T-helper 1 cell treated with Interleukin-12 subunit alpha and Interleukin-12 subunit beta and Interleukin-4 antibody, amounts not matched to agents 30 μg/mL and 1 μg/mL, for 36 hours (primary cell): ENCODE data around the gene IPO13.

Source experiments
- H3K27ac Mint-ChIP-seq: one replicate; pipeline ENCODE4 v1.8.0; 2021; ENCODE audit warnings: mild to moderate bottlenecking, mixed read lengths
- H3K27me3 Mint-ChIP-seq: one replicate; pipeline ENCODE4 v1.8.0; 2021; ENCODE audit warnings: low read depth, mixed read lengths
- H3K36me3 Mint-ChIP-seq: one replicate; pipeline ENCODE4 v1.8.0; 2021; ENCODE audit warnings: low read depth, mixed read lengths
- H3K4me1 Mint-ChIP-seq: one replicate; pipeline ENCODE4 v1.8.0; 2021; ENCODE audit warnings: low read depth, mixed read lengths
- H3K4me3 Mint-ChIP-seq: one replicate; pipeline ENCODE4 v1.8.0; 2021; ENCODE audit warnings: mild to moderate bottlenecking, moderate library complexity, mixed read lengths
- H3K9me3 Mint-ChIP-seq: one replicate; pipeline ENCODE4 v1.8.0; 2021; ENCODE audit warnings: mixed read lengths

Gene IPO13

DNA sequence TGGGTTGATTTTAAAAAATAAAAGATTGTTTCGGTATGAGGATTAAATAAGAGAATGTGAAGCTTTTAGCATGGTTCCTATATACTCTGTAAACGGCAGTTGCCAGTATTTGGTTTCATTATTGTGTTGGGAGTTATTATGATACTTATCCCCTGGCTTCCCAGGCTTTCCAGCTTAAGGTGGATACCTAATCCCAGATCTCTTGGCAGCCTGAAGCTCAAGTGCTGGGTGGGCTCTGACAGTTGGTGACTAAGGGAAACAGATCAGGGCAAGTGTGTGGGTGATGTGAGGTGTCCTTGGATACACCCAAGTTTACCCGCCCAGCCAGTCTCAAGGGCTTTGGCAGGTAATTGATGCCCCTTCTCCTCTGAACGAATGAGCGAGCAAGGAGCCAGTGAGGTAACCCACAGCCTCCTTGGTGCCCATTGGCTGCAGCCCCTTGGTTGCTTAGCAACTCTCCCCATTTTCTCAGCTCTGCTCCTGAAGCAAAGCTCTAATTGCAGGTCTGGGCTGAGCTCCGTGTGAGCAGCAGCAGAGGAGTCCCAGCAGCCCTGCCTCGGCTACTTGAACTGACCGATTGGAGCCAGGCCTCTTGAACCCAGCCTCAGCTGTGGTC lies 6.1 kb downstream of the IPO13 start:
- no peak overlapping the region for H3K27ac Mint-ChIP-seq
- H3K36me3 Mint-ChIP-seq = peaks cover 7% of the 10 kb centered on the region
- H3K4me3 Mint-ChIP-seq = no peak overlapping the region
- peaks cover 22% of the 10 kb centered on the region for H3K4me1 Mint-ChIP-seq
- no peaks in the 10 kb centered on the region for H3K9me3 Mint-ChIP-seq
- no peaks in the 10 kb centered on the region for H3K27me3 Mint-ChIP-seq

DNA sequence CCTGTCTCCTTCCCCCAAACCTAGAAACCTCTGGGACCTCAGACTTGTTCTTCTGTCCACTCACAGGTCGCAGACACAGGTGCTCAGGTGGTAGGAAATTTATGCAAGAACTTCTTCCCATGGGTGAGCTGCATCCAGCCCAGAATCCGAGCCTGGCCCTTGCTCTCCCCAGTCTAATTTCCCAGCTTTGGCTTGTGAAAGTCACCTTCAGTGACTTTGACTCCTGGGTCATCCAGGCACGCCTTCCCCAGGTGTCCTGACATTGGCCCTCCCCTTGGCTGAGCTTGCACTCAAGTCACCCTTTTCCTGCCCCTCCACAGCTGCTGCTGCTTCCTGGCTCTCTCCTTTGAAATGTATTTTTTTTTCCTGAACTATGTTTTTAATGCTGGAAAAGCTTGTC lies 6.6 kb downstream of the IPO13 start:
- H3K4me1 Mint-ChIP-seq = peaks cover 17% of the 10 kb centered on the region
- H3K9me3 Mint-ChIP-seq = no peaks in the 10 kb centered on the region
- H3K27ac Mint-ChIP-seq = no peak overlapping the region
- H3K4me3 Mint-ChIP-seq = no peak overlapping the region
- H3K36me3 Mint-ChIP-seq = peaks cover 9% of the 10 kb centered on the region
- H3K27me3 Mint-ChIP-seq = no peaks in the 10 kb centered on the region

DNA sequence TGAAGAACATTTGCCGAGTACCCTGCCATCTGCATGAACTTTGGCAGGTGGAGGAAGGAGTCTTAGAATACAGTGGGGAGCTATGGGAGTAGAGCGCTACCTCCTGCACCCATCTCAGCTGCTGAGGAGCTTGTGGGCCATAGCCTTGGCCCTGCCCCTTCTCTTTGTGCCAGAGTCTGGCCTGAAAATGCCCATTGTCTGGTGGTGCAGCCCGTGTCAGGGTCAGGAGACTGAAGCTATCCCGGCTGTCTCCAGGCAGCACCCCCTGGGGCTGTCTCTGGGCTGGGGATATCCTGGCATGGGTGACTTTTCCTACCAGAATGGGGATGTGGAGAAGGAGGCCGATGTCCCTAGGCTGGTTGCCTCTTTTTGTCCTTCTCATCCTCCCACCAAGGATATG lies 7.3 kb downstream of the IPO13 start:
- Mint-ChIP-seq H3K27ac (no peak overlapping the region), H3K4me1 (peaks cover 13% of the 10 kb centered on the region), H3K4me3 (no peak overlapping the region), H3K27me3 (no peaks in the 10 kb centered on the region), H3K36me3 (peaks cover 10% of the 10 kb centered on the region), H3K9me3 (no peaks in the 10 kb centered on the region)

DNA sequence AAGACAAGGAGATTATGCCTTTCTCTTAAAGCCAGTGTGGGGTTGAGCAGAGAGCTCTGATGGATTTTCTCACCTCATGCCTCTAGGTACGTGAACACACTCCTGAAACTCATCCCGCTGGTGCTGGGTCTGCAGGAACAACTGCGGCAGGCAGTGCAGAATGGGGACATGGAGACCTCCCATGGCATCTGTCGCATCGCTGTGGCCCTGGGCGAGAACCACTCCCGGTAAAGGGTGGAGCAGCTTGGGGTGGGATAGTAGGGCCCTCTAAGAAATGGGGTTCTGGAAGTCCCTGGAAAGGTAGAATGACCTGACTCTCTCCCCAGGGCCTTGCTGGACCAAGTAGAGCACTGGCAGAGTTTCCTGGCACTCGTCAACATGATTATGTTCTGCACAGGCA lies 9.5 kb downstream of the IPO13 start:
- Mint-ChIP-seq H3K27ac (no peak overlapping the region), H3K27me3 (no peaks in the 10 kb centered on the region), H3K9me3 (no peaks in the 10 kb centered on the region), H3K4me3 (no peak overlapping the region), H3K4me1 (peaks cover 4% of the 10 kb centered on the region), H3K36me3 (peaks cover 3% of the 10 kb centered on the region)

DNA sequence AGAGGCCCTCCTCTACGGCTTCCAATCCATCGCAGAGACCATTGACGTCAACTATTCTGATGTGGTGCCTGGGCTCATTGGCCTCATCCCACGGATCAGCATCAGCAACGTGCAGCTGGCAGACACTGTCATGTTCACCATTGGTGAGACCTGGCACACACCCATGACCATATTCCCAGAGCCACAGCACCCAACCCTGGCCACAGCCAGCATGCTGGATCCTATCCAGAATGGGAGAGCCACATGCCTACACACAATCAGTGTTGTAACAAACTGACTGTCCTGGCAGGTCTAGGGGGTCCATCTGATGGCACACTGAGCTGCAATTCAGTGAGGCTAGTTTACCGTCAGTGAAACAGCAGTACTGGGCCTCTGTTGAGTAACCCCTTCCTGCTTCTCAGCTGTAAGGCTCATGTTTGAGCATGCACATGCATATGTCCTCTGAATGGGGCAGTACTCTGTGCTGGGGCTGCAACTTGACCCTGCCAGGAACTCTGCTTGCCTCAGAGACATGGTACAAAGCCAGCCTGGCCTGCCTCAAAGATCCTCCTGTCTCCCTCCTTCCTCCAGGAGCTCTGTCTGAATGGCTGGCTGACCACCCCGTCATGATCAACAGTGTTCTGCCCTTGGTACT lies 10.8 kb downstream of the IPO13 start:
- Mint-ChIP-seq H3K9me3 (no peaks in the 10 kb centered on the region), H3K4me3 (no peak overlapping the region), H3K36me3 (peaks cover 6% of the 10 kb centered on the region), H3K4me1 (peaks cover 2% of the 10 kb centered on the region), H3K27me3 (no peaks in the 10 kb centered on the region), H3K27ac (no peak overlapping the region)

DNA sequence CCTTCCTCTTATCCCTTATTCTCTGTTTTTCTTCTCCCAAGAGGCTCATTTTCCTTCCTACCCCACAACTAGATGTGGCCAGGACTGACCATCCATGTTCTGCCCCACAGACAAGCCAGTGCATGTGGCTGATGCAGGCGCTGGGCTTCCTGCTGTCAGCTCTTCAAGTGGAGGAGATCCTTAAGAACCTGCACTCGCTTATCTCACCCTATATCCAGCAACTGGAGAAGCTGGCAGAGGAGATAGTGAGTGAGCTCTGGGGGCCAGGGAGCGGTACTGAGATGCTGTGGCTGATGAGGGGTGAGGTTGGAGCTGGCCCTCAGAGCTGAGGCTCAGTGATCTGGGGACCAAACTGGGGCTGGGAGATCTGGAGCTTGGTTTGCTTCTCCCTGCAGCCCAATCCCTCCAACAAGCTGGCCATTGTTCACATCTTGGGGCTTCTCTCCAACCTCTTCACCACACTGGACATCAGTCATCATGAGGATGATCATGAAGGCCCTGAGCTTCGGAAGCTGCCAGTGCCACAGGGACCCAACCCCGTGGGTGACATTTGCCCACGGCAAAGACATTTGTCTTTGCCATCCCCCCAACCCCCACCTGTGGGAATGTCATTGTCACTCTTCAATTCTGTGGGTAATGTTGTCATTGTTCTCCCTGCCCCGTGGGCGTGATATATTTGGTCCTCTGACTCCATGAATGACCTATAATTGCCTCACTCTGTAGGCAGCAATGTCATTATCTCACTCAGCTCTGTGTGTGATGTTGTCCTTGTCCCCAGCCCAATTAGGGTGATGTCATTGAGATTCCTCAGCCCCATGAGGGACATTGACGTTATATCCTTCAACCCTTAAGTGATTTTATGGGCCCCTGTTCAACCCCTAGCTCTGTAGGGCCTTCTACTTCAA lies 11.9 kb downstream of the IPO13 start:
- Mint-ChIP-seq H3K27me3 (no peaks in the 10 kb centered on the region), H3K4me3 (no peak overlapping the region), H3K27ac (no peak overlapping the region), H3K36me3 (peaks cover 7% of the 10 kb centered on the region), H3K9me3 (no peaks in the 10 kb centered on the region), H3K4me1 (peaks cover 3% of the 10 kb centered on the region)

DNA sequence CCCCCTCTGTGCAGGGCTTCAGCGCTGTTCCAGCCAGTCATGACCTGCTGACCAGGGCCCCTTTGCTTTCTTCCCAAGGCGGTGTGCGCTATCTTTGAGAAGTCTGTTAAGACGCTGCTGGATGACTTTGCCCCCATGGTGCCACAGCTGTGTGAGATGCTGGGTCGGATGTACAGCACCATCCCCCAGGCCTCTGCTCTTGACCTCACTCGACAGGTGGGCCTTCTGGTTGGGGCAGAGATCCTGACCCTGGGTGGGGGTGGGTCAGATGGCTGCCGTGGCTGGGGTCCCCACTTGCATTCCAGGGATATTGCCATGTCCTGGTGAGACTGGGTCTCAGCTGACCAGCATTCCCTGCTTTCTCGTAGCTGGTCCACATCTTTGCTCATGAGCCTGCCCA lies 14.0 kb downstream of the IPO13 start:
- Mint-ChIP-seq H3K4me1 (peaks cover 3% of the 10 kb centered on the region), H3K36me3 (peaks cover 7% of the 10 kb centered on the region), H3K9me3 (no peaks in the 10 kb centered on the region), H3K4me3 (no peak overlapping the region), H3K27ac (no peak overlapping the region), H3K27me3 (no peaks in the 10 kb centered on the region)

DNA sequence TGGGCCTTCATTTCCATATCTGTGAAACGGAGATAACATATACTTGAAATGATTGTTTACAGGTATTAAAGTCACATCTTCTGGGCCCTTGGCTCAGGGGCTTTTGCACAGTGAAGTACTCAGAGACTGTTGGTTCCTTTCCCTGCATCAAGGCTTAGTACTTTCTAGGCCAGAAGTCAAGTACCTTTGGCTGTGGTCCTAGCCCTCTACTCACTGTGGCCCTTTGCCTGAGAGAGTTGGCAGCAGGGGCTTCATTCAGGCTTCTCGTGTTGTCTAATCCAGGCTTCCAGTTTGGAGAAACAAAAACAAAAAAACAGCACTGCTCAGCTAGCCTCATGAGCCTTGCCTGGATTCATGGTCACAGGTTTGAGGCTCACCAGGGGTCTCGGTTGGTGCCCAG lies 14.9 kb downstream of the IPO13 start:
- Mint-ChIP-seq H3K36me3 (peaks cover 7% of the 10 kb centered on the region), H3K9me3 (no peaks in the 10 kb centered on the region)

DNA sequence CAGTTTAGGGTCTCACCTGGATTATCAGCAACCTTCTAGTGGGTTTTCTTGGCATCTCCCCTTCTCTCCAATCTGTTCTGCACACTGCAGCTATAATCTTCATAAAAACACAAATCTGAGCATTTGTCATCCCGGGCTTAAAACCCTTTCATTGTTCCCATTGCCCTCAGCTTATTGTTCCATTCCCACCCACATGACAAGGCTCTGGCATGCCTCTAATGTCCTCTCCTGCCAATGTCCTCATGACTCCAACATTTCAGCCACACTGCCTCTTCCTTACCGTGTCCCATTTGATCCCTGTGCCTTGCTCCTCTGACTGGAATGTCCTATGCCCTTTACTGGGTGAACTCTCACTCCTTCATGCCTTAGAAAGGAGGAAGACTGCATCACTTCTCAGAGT lies 15.6 kb downstream of the IPO13 start:
- Mint-ChIP-seq H3K27me3 (no peaks in the 10 kb centered on the region), H3K36me3 (peaks cover 7% of the 10 kb centered on the region), H3K4me1 (peaks cover 3% of the 10 kb centered on the region), H3K9me3 (no peaks in the 10 kb centered on the region), H3K27ac (no peak overlapping the region), H3K4me3 (no peak overlapping the region)

More for the DNA sequence above, 14.9 kb downstream of the IPO13 start:
- no peak overlapping the region for H3K27ac Mint-ChIP-seq
- peaks cover 3% of the 10 kb centered on the region for H3K4me1 Mint-ChIP-seq
- no peaks in the 10 kb centered on the region for H3K27me3 Mint-ChIP-seq
- no peak overlapping the region for H3K4me3 Mint-ChIP-seq

DNA sequence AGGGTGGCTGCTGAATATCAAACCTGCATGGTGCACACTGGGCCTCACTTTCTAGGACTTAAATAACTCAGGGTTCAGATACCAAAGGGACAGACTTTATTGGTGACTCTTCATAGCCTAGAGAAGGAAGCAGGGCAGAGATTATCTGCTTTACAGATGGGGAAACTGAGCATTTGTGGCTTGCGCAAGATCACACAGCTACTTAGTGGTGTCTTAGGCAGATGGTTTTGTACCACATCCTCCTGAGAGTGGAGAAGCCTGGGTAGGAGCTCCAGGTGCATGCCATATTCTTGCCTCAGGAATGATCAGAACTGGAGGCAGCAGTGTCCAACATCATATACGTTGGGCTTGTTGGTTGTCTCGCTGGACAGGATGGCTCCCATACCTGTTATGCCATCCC lies 16.3 kb downstream of the IPO13 start:
- no peaks in the 10 kb centered on the region for H3K27me3 Mint-ChIP-seq
- no peaks in the 10 kb centered on the region for H3K9me3 Mint-ChIP-seq
- no peak overlapping the region for H3K4me3 Mint-ChIP-seq
- no peak overlapping the region for H3K27ac Mint-ChIP-seq
- peaks cover 3% of the 10 kb centered on the region for H3K4me1 Mint-ChIP-seq
- H3K36me3 Mint-ChIP-seq = peaks cover 7% of the 10 kb centered on the region

DNA sequence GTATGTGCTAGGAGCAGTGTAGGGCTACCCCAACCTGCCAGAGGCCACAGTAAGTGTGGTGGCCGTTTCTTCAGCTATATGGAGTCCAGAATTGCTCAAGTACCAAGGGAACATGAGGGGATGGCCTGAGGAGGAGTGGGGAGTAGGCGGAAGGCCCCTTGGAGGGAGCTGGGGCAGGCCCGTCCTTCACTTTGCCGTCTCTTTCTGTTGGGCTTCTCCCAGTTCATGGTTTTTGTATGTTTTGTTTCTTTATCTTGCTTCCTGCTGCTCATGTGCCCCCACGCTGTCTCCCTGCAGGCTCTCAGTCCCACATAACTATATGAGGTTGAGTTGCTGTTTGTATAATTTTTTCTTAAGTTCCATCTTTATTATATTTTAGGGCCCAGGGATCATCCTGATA lies 17.1 kb downstream of the IPO13 start:
- H3K9me3 Mint-ChIP-seq = no peaks in the 10 kb centered on the region
- peaks cover 4% of the 10 kb centered on the region for H3K36me3 Mint-ChIP-seq
- peaks cover 3% of the 10 kb centered on the region for H3K4me1 Mint-ChIP-seq
- no peaks in the 10 kb centered on the region for H3K27me3 Mint-ChIP-seq
- no peak overlapping the region for H3K27ac Mint-ChIP-seq
- no peak overlapping the region for H3K4me3 Mint-ChIP-seq

DNA sequence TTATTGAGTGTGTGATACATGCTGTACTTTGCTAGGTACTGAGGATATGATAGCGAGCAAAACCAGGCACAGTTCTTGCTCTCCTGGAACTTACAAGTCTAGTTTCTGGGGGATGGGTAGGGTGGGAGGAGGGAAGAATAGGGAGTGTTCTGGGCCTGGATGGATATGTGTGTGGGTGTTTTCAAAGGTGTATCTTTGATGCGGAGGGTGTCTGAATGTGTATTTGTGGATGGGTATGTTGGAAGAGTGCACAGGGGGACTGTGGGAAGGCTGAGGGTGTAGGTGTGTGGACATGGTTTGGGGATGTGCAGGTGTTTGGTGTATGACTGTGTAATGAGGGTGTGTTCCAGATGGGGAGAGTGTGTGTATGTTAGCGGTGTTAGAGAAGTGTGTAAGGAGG lies 18.6 kb downstream of the IPO13 start:
- Mint-ChIP-seq H3K4me3 (no peak overlapping the region), H3K36me3 (peaks cover 7% of the 10 kb centered on the region), H3K9me3 (no peaks in the 10 kb centered on the region), H3K4me1 (peaks cover 14% of the 10 kb centered on the region), H3K27ac (no peak overlapping the region), H3K27me3 (no peaks in the 10 kb centered on the region)

DNA sequence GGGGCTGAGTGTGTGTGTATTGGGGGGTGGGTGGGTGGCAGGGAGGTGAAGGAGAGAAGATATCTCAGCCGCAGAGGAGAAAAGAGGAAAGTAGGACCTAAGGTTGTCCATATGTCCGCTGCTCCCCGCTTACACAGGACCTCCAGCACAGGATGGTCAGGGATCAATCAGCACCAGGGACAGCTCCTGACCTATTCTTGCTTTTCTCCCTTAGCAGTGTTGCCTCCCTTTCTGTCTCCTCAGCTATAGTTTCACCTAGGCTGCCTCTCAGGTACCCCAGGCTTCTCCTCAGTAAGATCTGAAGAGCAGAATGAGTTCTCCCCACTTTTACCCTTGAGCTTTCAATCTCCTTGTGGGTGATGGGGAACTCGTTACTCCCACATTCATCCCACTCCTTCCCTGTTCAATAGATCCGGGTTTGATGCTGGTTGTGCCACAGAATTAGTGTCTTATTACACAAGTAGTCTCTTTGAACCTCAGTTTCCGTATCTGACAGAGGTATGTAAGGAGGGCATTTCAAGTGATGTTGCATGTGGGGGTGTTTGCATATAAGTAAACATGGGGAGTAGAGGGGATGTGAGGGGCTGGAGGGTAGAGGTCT lies 21.7 kb downstream of the IPO13 start:
- Mint-ChIP-seq H3K27ac (no peak overlapping the region), H3K4me3 (no peak overlapping the region)

DNA sequence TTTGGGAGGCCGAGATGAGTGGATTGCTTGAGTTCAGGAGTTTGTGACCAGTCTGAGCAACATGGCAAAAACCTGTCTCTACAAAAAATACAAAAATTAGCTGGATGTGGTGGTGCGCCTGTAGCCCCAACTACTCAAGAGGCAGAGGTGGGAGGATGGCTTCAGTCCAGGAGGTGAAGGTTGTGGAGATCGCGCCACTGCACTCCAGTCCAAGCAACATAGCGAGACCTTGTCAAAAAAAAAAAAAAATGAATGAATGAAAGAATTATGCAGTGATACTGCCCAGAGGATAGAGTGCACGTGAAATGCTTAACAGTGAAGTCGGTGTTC lies 22.6 kb downstream of the IPO13 start:
- H3K27me3 Mint-ChIP-seq = no peaks in the 10 kb centered on the region
- H3K9me3 Mint-ChIP-seq = no peaks in the 10 kb centered on the region
- peaks cover 35% of the 10 kb centered on the region for H3K4me1 Mint-ChIP-seq
- H3K27ac Mint-ChIP-seq = no peak overlapping the region
- H3K36me3 Mint-ChIP-seq = peaks cover 6% of the 10 kb centered on the region
- peak overlapping the region; percentile 95 for H3K4me3 Mint-ChIP-seq

More for the DNA sequence above, 21.7 kb downstream of the IPO13 start:
- Mint-ChIP-seq H3K27me3 (no peaks in the 10 kb centered on the region), H3K4me1 (peaks cover 26% of the 10 kb centered on the region), H3K36me3 (peaks cover 6% of the 10 kb centered on the region), H3K9me3 (no peaks in the 10 kb centered on the region)
